Mucosa of rectum (tissue), 2 donors: ENCODE measurements around the gene DCBLD1.
"Not testable (repeated sequence)": the region's sequence is repeated elsewhere in the genome, so short reads cannot be mapped to it uniquely, and the experiment has no call there.

Experiments used
- H3K27ac ChIP-seq, 2 donors: one replicate each; pipeline ENCODE4 v1.7.0; 2013; ENCODE audit warnings: inconsistent platforms in 2 of 2, low read depth in 2 of 2, low read length in 2 of 2
- H3K27me3 ChIP-seq, 2 donors: one replicate each; pipeline ENCODE4 v1.7.0; 2013; ENCODE audit warnings: low read length in 2 of 2; ENCODE audit not compliant: control insufficient read depth in 2 of 2, insufficient read depth in 2 of 2
- H3K36me3 ChIP-seq, 2 donors: one replicate each; pipeline ENCODE4 v1.7.0; 2013; ENCODE audit warnings: low read length in 2 of 2; ENCODE audit not compliant: control insufficient read depth in 2 of 2, insufficient read depth in 2 of 2
- H3K4me1 ChIP-seq, 2 donors: one replicate each; pipeline ENCODE4 v1.7.0; 2013; ENCODE audit warnings: low read length in 2 of 2, mild to moderate bottlenecking in 1 of 2; ENCODE audit not compliant: control insufficient read depth in 2 of 2, insufficient read depth in 2 of 2
- H3K4me3 ChIP-seq, 2 donors: one replicate each; pipeline ENCODE4 v1.7.0; 2013; ENCODE audit warnings: low read length in 2 of 2
- H3K9ac ChIP-seq, 2 donors: one replicate each; pipeline ENCODE4 v1.7.0; 2013; ENCODE audit warnings: low read length in 2 of 2, low read depth in 1 of 2, mild to moderate bottlenecking in 1 of 2
- H3K9me3 ChIP-seq, 2 donors: one replicate each; pipeline ENCODE4 v1.7.0; 2013; ENCODE audit warnings: low read length in 2 of 2; ENCODE audit not compliant: control insufficient read depth in 2 of 2
- donor health status: healthy.
- donor health status: Normal muscosa, but diverticular disease.

DCBLD1 gene

GRCh38 chr6:117451671-117452070 is 30.8 kb upstream of the DCBLD1 start:
- Histone ChIP-seq H3K27me3 (peaks cover 2 to 4% of the 10 kb centered on the region in 2 donors), H3K9me3 (no peaks in the 10 kb centered on the region), H3K36me3 (no peaks in the 10 kb centered on the region), H3K9ac (no peak overlapping the region), H3K27ac (no peak overlapping the region), H3K4me3 (no peak overlapping the region), H3K4me1 (no peaks in the 10 kb centered on the region)

- no peak overlapping the region for H3K9ac ChIP-seq
- H3K9me3 ChIP-seq = no peaks in the 10 kb centered on the region
- H3K36me3 ChIP-seq = no peaks in the 10 kb centered on the region
- H3K4me1 ChIP-seq = peaks cover 0 to 5% of the 10 kb centered on the region in 2 donors
- no peaks in the 10 kb centered on the region for H3K27me3 ChIP-seq
- H3K27ac ChIP-seq = no peak overlapping the region
- no peak overlapping the region for H3K4me3 ChIP-seq
These were observed 26.2 kb upstream of the DCBLD1 start for GRCh38 chr6:117456250-117456649.

DNA sequence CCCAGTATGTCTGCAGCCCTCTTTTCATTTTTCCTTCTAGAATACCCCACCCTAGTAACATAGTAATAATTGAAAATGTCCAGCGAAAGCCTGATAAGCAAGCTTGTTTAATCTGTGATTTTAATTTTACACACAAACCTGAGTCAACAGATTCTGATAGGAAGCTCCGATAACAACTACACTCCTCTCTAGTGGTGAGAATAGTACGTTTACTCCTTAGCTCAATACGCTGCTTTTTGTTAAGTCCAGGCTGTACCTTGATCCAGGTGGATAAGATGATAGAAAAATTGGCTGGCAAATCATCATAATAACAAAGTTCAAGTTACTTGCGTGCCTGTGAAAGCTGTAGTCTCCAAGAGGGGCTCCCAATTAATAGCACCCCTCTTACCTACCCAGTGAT is 25.5 kb upstream of the DCBLD1 start:
- H3K4me3 ChIP-seq = no peak overlapping the region
- H3K27ac ChIP-seq = no peak overlapping the region
- H3K9ac ChIP-seq = no peak overlapping the region
- H3K4me1 ChIP-seq = peaks cover 0 to 5% of the 10 kb centered on the region in 2 donors
- H3K36me3 ChIP-seq = no peaks in the 10 kb centered on the region
- H3K9me3 ChIP-seq = no peaks in the 10 kb centered on the region
- H3K27me3 ChIP-seq = no peaks in the 10 kb centered on the region

DNA sequence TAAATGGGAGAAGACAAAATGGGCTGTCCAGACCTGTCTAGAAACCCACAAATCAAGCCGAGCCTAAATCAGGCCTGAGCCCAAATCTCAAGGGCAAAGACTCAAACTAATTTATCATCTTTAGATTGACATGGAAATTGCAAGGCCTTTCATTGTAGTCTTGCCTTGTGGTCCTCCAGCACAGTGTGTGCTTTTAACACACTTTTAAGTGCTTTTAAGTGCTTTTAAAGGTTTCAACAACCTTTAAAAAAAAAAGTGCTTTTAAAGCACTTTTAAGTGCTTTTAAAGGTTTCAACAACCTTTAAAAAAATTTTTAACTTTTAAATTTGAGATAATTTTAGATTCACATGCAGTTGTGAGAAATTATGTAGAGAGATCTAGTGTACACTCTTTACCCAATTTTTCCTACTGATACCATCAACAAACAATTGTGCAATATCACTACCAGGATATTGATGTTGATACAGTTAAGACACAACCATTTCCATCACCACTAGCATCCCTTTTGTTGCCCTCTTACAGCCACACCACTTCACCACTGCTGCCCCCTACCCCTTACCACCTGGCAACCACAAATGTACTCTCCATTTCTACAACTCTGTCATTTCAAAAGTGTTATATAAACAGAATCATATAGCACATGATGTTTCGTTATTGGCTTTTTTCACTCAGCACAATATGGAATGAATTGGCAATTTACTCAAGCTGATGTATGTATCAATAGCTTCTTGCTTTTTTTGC is 23.1 kb upstream of the DCBLD1 start:
- Histone ChIP-seq H3K4me3 (no peak overlapping the region), H3K27ac (no peak overlapping the region), H3K4me1 (peaks cover 0 to 5% of the 10 kb centered on the region in 2 donors), H3K9me3 (no peaks in the 10 kb centered on the region), H3K36me3 (no peaks in the 10 kb centered on the region), H3K27me3 (no peaks in the 10 kb centered on the region), H3K9ac (no peak overlapping the region)

DNA sequence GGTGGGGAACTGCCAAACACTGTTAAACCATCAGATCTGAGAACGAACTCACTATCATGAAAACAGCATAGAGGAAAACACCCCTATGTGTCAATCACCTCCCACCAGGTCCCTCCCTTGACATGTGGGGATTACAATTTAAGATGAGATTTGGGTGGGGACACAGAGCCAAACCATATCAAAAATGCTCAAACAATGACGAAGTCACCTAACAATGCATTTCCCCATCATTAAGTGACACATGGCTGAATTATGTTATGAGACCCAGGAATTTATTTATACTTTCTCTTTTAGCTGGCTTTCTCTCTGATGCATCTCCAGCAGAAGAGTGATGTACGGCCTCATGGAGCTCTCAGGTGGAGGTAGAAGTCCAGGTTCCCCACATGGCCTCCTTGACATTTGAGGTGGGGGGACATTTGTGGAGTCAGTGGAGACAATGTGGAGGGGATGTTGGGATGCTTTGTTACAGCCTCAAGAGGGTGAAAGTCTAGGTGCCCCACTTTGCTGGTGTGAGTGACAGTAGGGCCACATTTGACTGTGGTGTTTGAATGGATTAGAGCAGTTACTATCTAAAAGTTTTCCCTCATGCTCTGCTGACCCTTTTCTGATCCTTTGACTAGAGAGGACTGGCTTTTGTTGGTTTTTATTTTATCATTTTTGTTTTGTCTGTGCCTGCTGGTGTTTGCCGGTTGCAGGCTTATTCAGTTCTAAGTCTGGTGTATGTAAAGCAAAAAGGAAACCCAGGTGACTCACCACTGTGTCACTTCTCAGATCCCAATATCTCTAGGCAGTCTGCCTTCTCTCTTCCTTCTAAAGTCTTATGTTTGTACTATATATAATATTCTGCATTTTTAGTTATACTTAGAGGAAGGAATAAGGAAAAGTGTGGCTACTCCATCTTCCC is 18.5 kb upstream of the DCBLD1 start:
- H3K4me1 ChIP-seq = no peaks in the 10 kb centered on the region
- H3K9me3 ChIP-seq = no peaks in the 10 kb centered on the region
- H3K9ac ChIP-seq = no peak overlapping the region
- H3K36me3 ChIP-seq = no peaks in the 10 kb centered on the region
- H3K27ac ChIP-seq = no peak overlapping the region
- no peaks in the 10 kb centered on the region for H3K27me3 ChIP-seq
- H3K4me3 ChIP-seq = no peak overlapping the region

- Histone ChIP-seq H3K27me3 (no peaks in the 10 kb centered on the region), H3K27ac (no peak overlapping the region), H3K36me3 (no peaks in the 10 kb centered on the region), H3K4me1 (no peaks in the 10 kb centered on the region), H3K4me3 (no peak overlapping the region), H3K9ac (no peak overlapping the region), H3K9me3 (no peaks in the 10 kb centered on the region)
These were observed 17.8 kb upstream of the DCBLD1 start for GRCh38 chr6:117464700-117465099.

DNA sequence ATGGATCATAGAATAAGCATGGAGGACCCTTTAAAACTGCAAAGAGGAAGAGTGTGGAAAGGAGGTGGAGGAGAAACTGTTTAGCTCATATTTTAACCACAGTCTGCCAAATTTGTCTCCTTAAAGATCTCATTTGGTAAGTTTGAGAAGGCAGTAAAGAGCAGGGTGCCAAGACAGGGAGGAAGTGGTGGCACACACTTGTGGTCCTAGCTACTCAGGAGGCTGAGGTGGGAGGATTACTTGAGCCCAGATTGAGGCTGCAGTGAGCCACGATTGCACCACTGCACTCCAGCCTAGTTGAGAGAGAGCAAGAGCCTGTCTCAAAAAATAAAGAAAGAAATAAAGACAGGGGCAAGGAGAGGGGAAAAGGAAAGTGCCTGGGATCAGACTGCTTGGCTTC is 16.8 kb upstream of the DCBLD1 start:
- Histone ChIP-seq H3K36me3 (no peaks in the 10 kb centered on the region), H3K4me1 (no peaks in the 10 kb centered on the region), H3K4me3 (no peak overlapping the region), H3K9me3 (no peaks in the 10 kb centered on the region), H3K9ac (no peak overlapping the region), H3K27ac (no peak overlapping the region), H3K27me3 (no peaks in the 10 kb centered on the region)

- Histone ChIP-seq H3K4me1 (no peaks in the 10 kb centered on the region), H3K36me3 (no peaks in the 10 kb centered on the region), H3K4me3 (no peak overlapping the region), H3K27me3 (no peaks in the 10 kb centered on the region), H3K27ac (no peak overlapping the region), H3K9ac (no peak overlapping the region), H3K9me3 (no peaks in the 10 kb centered on the region)
These were observed 14.6 kb upstream of the DCBLD1 start for GRCh38 chr6:117467876-117468275.

DNA sequence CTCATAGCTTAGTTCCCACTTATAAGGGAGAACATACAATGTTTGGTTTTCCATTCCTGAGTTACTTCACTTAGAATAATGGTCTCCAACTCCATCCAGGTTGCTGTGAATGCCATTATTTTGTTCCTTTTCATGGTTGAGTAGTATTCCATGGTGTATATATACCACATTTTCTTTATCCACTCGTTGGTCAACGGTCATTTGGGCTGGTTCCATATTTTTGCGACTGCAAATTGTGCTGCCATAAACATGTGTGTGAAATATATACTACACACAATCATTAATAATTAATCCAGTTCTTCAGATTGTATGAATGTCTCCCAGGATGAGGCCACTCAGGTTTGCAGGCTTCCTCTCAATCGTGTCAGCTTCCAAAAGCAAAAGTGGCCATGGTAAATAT is 13.9 kb upstream of the DCBLD1 start:
- not testable (repeated sequence) for H3K4me3 ChIP-seq, H3K9ac ChIP-seq, H3K9me3 ChIP-seq, H3K4me1 ChIP-seq, H3K36me3 ChIP-seq, H3K27ac ChIP-seq, H3K27me3 ChIP-seq

DNA sequence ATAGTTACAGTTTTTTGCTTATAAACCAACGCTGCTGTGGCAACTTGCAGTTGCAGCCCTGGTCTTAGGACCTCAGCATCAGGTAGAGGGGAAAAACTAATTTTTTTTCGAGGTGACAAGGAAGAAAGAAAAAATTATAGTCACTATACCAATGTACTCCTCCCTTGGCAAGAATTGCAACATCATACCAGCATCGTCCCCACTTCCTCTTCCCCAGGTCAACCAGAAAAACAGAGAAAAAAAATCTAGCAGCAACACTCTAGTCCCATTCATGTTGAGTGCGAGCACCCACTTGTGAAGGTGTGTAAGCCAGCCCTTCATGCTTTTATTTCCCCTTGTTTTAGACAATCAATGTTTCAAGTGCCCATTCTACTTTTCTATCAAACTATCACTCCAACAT is 13.1 kb upstream of the DCBLD1 start:
- Histone ChIP-seq H3K27ac (no peak overlapping the region), H3K4me3 (no peak overlapping the region), H3K36me3 (no peaks in the 10 kb centered on the region), H3K4me1 (no peaks in the 10 kb centered on the region), H3K27me3 (no peaks in the 10 kb centered on the region), H3K9me3 (no peaks in the 10 kb centered on the region), H3K9ac (no peak overlapping the region)
